Germinal center (tissue), 1 donor: Measurements from ENCODE around the gene TIMM22.
"Not testable (repeated sequence)": the region's sequence is repeated elsewhere in the genome, so short reads cannot be mapped to it uniquely, and the experiment has no call there.

Experiments
- DNase-seq: peaks from one replicate; pipeline ENCODE4 v3.0.0; 2012; ENCODE audit warnings: mixed read lengths, low spot score

Gene TIMM22

GRCh38 chr17:1039511-1040215 is 42.7 kb downstream of the TIMM22 start:
- DNase-seq, result no peak

GRCh38 chr17:1040216-1040600 is 43.3 kb downstream of the TIMM22 start:
- DNase-seq, result no peak

- DNase-seq, result no peak
Observed at GRCh38 chr17:1041746-1042145, 44.8 kb downstream of the TIMM22 start.

- no peak for DNase-seq
Observed at GRCh38 chr17:1042486-1042885, 45.6 kb downstream of the TIMM22 start.

GRCh38 chr17:1043601-1044251 is 46.8 kb downstream of the TIMM22 start:
- DNase-seq, result no peak

GRCh38 chr17:1044387-1045009 is 47.6 kb downstream of the TIMM22 start:
- DNase-seq, result not testable (repeated sequence)

- DNase-seq, result no peak
Observed at GRCh38 chr17:1045456-1045855, 48.5 kb downstream of the TIMM22 start.

GRCh38 chr17:1047177-1047878 is 50.4 kb downstream of the TIMM22 start:
- no peak for DNase-seq

GRCh38 chr17:1047879-1048470 is 51.0 kb downstream of the TIMM22 start:
- DNase-seq, result no peak

- not testable (repeated sequence) for DNase-seq
Observed at GRCh38 chr17:1048516-1049115, 51.7 kb downstream of the TIMM22 start.

- DNase-seq, result no peak
Observed at GRCh38 chr17:1049446-1050225, 52.7 kb downstream of the TIMM22 start.

- no peak for DNase-seq
Observed at GRCh38 chr17:1050246-1050995, 53.5 kb downstream of the TIMM22 start.

GRCh38 chr17:1050996-1051925 is 54.3 kb downstream of the TIMM22 start:
- DNase-seq, result no peak
